ENCODE measurements around the gene ABCA2.

ABCA2 gene

GRCh38 chr9:136964833-136965422 is 63.1 kb downstream of the ABCA2 start:
- no peak for DNase-seq (ENCODE audit: low read depth in 2 of 2)

- no peak for DNase-seq (ENCODE audit: low read depth in 2 of 2)
Measured at GRCh38 chr9:136964171-136964689, 63.8 kb downstream of the ABCA2 start.

- no peak for DNase-seq (ENCODE audit: low read depth in 2 of 2)
Measured at GRCh38 chr9:136963751-136964150, 64.3 kb downstream of the ABCA2 start.

- no peak for DNase-seq (ENCODE audit: low read depth in 2 of 2)
Measured at GRCh38 chr9:136963341-136963740, 64.7 kb downstream of the ABCA2 start.

GRCh38 chr9:136962701-136963248 is 65.3 kb downstream of the ABCA2 start:
- DNase-seq (ENCODE audit: low read depth in 2 of 2), result no peak

- no peak for DNase-seq (ENCODE audit: low read depth in 2 of 2)
Measured at GRCh38 chr9:136962163-136962562, 65.9 kb downstream of the ABCA2 start.

- no peak for DNase-seq (ENCODE audit: low read depth in 2 of 2)
Measured at GRCh38 chr9:136961279-136962065, 66.6 kb downstream of the ABCA2 start.

GRCh38 chr9:136960938-136961275 is 67.1 kb downstream of the ABCA2 start:
- DNase-seq (ENCODE audit: low read depth in 2 of 2), result no peak

- DNase-seq (ENCODE audit: low read depth in 2 of 2), result peak in 1 of 2 donors; percentile 29
Measured at GRCh38 chr9:136960212-136960937, 67.7 kb downstream of the ABCA2 start.

- DNase-seq (ENCODE audit: low read depth in 2 of 2), result no peak
Measured at GRCh38 chr9:136958898-136959850, 68.9 kb downstream of the ABCA2 start.

- DNase-seq (ENCODE audit: low read depth in 2 of 2), result no peak
Measured at GRCh38 chr9:136958473-136958872, 69.6 kb downstream of the ABCA2 start.

- no peak for DNase-seq (ENCODE audit: low read depth in 2 of 2)
Measured at GRCh38 chr9:136957901-136958300, 70.1 kb downstream of the ABCA2 start.

GRCh38 chr9:136957461-136957860 is 70.6 kb downstream of the ABCA2 start:
- DNase-seq (ENCODE audit: low read depth in 2 of 2), result no peak
